HepG2 (cell line): Measurements from ENCODE around the gene TMEM271. TPM values are rescaled to one million over a fixed set of nuclear protein-coding genes. Genes with fewer than 3 reads are reported as not detected.
A peak's percentile ranks its signal among the peaks of the same experiment; 100 is the strongest.

ENCODE experiments used
- ATAC-seq: fragments of 200-7000 bp; cut with Tn5 transposase; 3 replicates; pipeline ENCODE4 v1.9.1; 2020; ENCODE audit warnings: mild to moderate bottlenecking, moderate library complexity
- BruUV-seq: library from RNA; stranded (reverse); fragments of 400-500 nt; replicated peaks from 2 replicates; lab custom pipeline; 2021; lab: Mats Ljungman, UMichigan
- CTCF ChIA-PET: fragments of 300-600 bp; formaldehyde crosslinking; extraction: SDS; loops from one replicate; lab custom pipeline; 2021; ENCODE audit warnings: low total read pairs, inconsistent platforms, low intra/inter-chr PET ratio; lab: Yijun Ruan, JAX
- POLR2A ChIA-PET: fragments of 350-600 bp; sonication (Branson Sonifier 250); formaldehyde crosslinking; loops from one replicate; lab custom pipeline; 2020; ENCODE audit warnings: antibody characterized with exemption, inconsistent platforms; lab: Yijun Ruan, JAX
- DNase-seq: peaks from one replicate; pipeline ENCODE4 v3.0.0-alpha.2; 2015; ENCODE audit warnings: low spot score
- FAIRE-seq: peaks from 3 replicates; lab custom pipeline; 2011; peaks lifted over from hg19 to GRCh38; lab: Jason Lieb, UNC
- H2AFZ ChIP-seq: one replicate; pipeline ENCODE4 v1.6.1; 2011; ENCODE audit warnings: low read length, inconsistent platforms
- H3K27ac ChIP-seq: fragments of 300-600 bp; 3 replicates; pipeline ENCODE4 v1.8.0; 2011; ENCODE audit warnings: mixed run types, mild to moderate bottlenecking, mixed read lengths, low read length, inconsistent platforms; ENCODE audit not compliant: insufficient read depth; ENCODE audit errors: extremely low read length
- H3K27me3 ChIP-seq, 2 experiments: fragments of 200-600 bp in 1 of 2; 2 replicates in 1 of 2; 3 replicates in 1 of 2; pipeline versions ENCODE4 v1.6.0 to v1.8.0; 2011; ENCODE audit warnings: low read length in 2 of 2, mild to moderate bottlenecking in 2 of 2, moderate library complexity in 2 of 2, inconsistent platforms in 1 of 2; ENCODE audit not compliant: insufficient read depth in 2 of 2, control insufficient read depth in 1 of 2
- H3K36me3 ChIP-seq, 2 experiments: fragments of 200-600 bp in 1 of 2; replicated peaks in 1 of 2; 2 replicates in 1 of 2; 3 replicates in 1 of 2; pipeline versions ENCODE4 v1.5.1 to v1.8.0; 2011; ENCODE audit warnings: low read length in 2 of 2, inconsistent platforms in 1 of 2; ENCODE audit not compliant: insufficient read depth in 2 of 2, control insufficient read depth in 1 of 2
- H3K4me1 ChIP-seq: 2 replicates; pipeline ENCODE4 v1.5.1; 2012; ENCODE audit warnings: low read length, inconsistent platforms; ENCODE audit not compliant: insufficient read depth
- H3K4me2 ChIP-seq: 2 replicates; pipeline ENCODE4 v1.6.0; 2011; ENCODE audit warnings: low read depth, low read length, inconsistent platforms
- H3K4me3 ChIP-seq, 3 experiments: fragments of 200-600 bp in 1 of 3; sonication (generic), shearing (Covaris generic) in 1 of 3; replicated peaks in 1 of 3; 2 replicates each; pipeline ENCODE4 v1.5.1; 2011 to 2016; ENCODE audit warnings: low read length in 3 of 3, inconsistent platforms in 2 of 3, low read depth in 2 of 3, mild to moderate bottlenecking in 2 of 3, control low read depth in 1 of 3, mixed read lengths in 1 of 3; ENCODE audit not compliant: insufficient read depth in 1 of 3
- H3K79me2 ChIP-seq: one replicate; pipeline ENCODE4 v1.6.1; 2011; ENCODE audit warnings: low read length, inconsistent platforms; ENCODE audit not compliant: insufficient read depth
- H3K9ac ChIP-seq: 2 replicates; pipeline ENCODE4 v1.6.0; 2011; ENCODE audit warnings: mild to moderate bottlenecking, low read depth, low read length, inconsistent platforms; ENCODE audit not compliant: insufficient read depth
- H3K9me3 ChIP-seq: 2 replicates; pipeline ENCODE4 v1.5.1; 2012; ENCODE audit warnings: mild to moderate bottlenecking, low read length
- H4K20me1 ChIP-seq: 2 replicates; pipeline ENCODE4 v1.6.0; 2011; ENCODE audit warnings: inconsistent platforms, mild to moderate bottlenecking, low read length, moderate library complexity; ENCODE audit not compliant: insufficient read depth
- ATF7 ChIP-seq, 2 experiments: fragments of 450-650 bp in 1 of 2; sonication (generic) in 1 of 2; formaldehyde crosslinking in 1 of 2; IDR thresholded peaks; 2 replicates each; pipeline versions ENCODE4 v1.4.0 to v1.6.1; 2016 to 2020; ENCODE audit warnings: antibody characterized with exemption in 1 of 2, mild to moderate bottlenecking in 1 of 2, missing genetic modification reagents in 1 of 2
- FOXJ3 ChIP-seq: sonication (generic); formaldehyde crosslinking; IDR thresholded peaks from 2 replicates; pipeline ENCODE4 v1.4.0; 2020; ENCODE audit warnings: missing genetic modification reagents, mild to moderate bottlenecking, borderline replicate concordance
- MNT ChIP-seq: fragments of 450-650 bp; IDR thresholded peaks from 2 replicates; pipeline ENCODE4 v1.6.1; 2016
- NR2F2 ChIP-seq: IDR thresholded peaks from 2 replicates; pipeline ENCODE4 v1.6.1; 2012; ENCODE audit warnings: low read depth, inconsistent platforms, borderline replicate concordance
- SP1 ChIP-seq, 2 experiments: fragments of 450-650 bp in 1 of 2; sonication (generic) in 1 of 2; formaldehyde crosslinking in 1 of 2; IDR thresholded peaks; 2 replicates each; pipeline versions ENCODE4 v1.4.0 to v1.6.1; 2016 to 2020; ENCODE audit warnings: missing genetic modification reagents in 1 of 2
- ZNF609 ChIP-seq: sonication (generic); formaldehyde crosslinking; IDR thresholded peaks from 2 replicates; pipeline ENCODE4 v1.4.0; 2020; ENCODE audit warnings: mild to moderate bottlenecking, missing genetic modification reagents, borderline replicate concordance
- ZNF746 ChIP-seq: sonication (generic); formaldehyde crosslinking; IDR thresholded peaks from 2 replicates; pipeline ENCODE4 v1.8.0; 2022; ENCODE audit warnings: mild to moderate bottlenecking, missing genetic modification reagents
- WGBS: methylation state at CpG from one replicate; pipeline ENCODE4 v1.1.6; 2017; ENCODE audit warnings: low lambda C conversion rate; 5-methylcytosine and 5-hydroxymethylcytosine counted together
- in situ Hi-C: cut with HindIII; loops from 2 replicates; pipeline ENCODE4 v1.10.0; 2017; ENCODE audit warnings: low pct_unique_long_range_greater_than_20kb; ENCODE audit not compliant: extremely low pct_ligation_motif_present
- intact Hi-C: fragments of 100-400 bp; cut with micrococcal nuclease; formaldehyde crosslinking; loops from one replicate; pipeline ENCODE4 v1.10.0; 2022; ENCODE audit not compliant: unreplicated experiment
- polyA plus RNA-seq, 8 experiments: library from polyadenylated mRNA; depleted of rRNA in 3 of 8; stranded (reverse) in 7 of 8; unstranded in 1 of 8; fragments of >200 nt; fragmentation: Illumina TruSeq in 4 of 8; extraction: Trizol in 4 of 8; gene quantifications; 2 replicates each; pipeline versions ENCODE4 v1.2.1 to v1.2.3, GENCODE V29; 2011 to 2016; ENCODE audit warnings: low read depth in 4 of 8, missing spikeins in 1 of 8, mixed read lengths in 1 of 8; ENCODE audit not compliant: insufficient read depth in 1 of 8
- total RNA-seq, 5 experiments: library from RNA; depleted of rRNA; stranded (reverse); fragments of >200 nt; fragmentation: Illumina TruSeq; extraction: Trizol; gene quantifications; 2 replicates each; pipeline ENCODE4 v1.2.3, GENCODE V29; 2016; ENCODE audit warnings: low read depth in 1 of 5

Gene TMEM271
- total and polyA plus RNA-seq, 2 of the 13 experiments (the other 11 are each of a cell fraction or from before 2014, with no cell fraction given) = not detected

- Histone ChIP-seq H2AFZ (no peak overlapping the region), H3K79me2 (no peaks in the 10 kb centered on the region), H3K9ac (no peak overlapping the region), H3K9me3 (no peaks in the 10 kb centered on the region), H3K36me3 (no peaks in the 10 kb centered on the region), H3K27ac (no peak overlapping the region), H3K4me1 (no peaks in the 10 kb centered on the region), H4K20me1 (no peaks in the 10 kb centered on the region), H3K4me2 (no peak overlapping the region), H3K4me3 (no peak overlapping the region), H3K27me3 (peaks cover 8 to 77% of the 10 kb centered on the region in 2 experiments; a peak in 4 of 5 replicates)
- WGBS = 51% methylated on average over 17 of the region's 29 CpGs
- DNase-seq (no peak), ATAC-seq (no peak), FAIRE-seq (no peak)
- TF ChIP-seq SP1 (IDR thresholded peaks at IDR 0.05) = no peak
- no peak for TF ChIP-seq SP1 (CRISPR knock-in tag; IDR thresholded peaks at IDR 0.05)
- no peak for TF ChIP-seq ZNF746 (CRISPR knock-in tag)
- peak; percentile 72 for TF ChIP-seq MNT
- TF ChIP-seq FOXJ3 (CRISPR knock-in tag) = no peak
- TF ChIP-seq NR2F2 = no peak
- TF ChIP-seq ZNF609 (CRISPR knock-in tag) = no peak
- TF ChIP-seq ATF7 (IDR thresholded peaks at IDR 0.05) = no peak
- TF ChIP-seq ATF7 (CRISPR knock-in tag; IDR thresholded peaks at IDR 0.05) = no peak
- POLR2A ChIA-PET = interaction anchor here (0.7 kb wide), 1 partner anchor 159 kb away, joined by 3 read pairs; no protein-coding TSS in a partner anchor
- intact Hi-C loops (no loop called here), in situ Hi-C loops (no loop called here)
- CTCF ChIA-PET = no interaction called here
- BruUV-seq = no TSS peak
These were observed 47.9 kb upstream of the TMEM271 start for GRCh38 chr4:623914-624566.
